ENCODE measurements around the gene SBNO2.

SBNO2 gene

GRCh38 chr19:1154731-1155351, 19.2 kb downstream of the SBNO2 start:
- DNase-seq: peak in 26 of 51 donors; percentile 7 to 76 (median 30)

- no peak for DNase-seq
Measured at GRCh38 chr19:1153891-1154730, 20.0 kb downstream of the SBNO2 start.

DNA sequence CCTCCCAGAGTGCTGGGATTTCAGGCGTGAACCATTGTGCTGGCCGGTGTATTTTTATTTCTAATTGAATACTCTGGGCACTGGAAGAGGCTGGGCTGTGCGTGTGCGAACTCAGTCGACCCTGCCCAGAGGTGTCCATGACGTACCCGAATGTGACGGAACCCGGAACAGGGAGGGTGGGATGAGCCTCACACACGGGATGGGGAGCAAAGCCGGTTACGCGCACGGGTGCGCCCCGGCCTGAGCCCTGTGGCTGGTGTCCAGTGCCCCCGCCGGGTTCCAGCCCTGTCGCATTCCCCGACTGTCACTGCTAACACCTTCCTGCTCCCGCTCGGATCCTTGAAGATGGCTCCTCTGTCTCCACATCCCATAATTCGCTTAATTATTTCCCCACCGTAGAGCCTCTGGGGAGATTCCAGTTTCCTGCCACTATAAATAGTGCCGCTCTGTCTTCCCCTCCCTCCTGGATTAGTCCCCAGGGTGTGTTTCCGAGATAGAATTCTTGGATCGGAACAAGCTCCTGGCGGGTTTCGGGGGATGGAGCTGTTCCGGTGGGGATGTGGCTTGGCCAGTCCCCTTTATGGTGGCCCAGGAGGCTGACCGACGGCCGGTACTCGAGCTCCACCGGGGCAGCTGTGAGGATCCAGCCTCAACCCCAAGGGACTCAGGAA, 22.0 kb downstream of the SBNO2 start:
- DNase-seq: no peak

GRCh38 chr19:1151037-1151724, 22.9 kb downstream of the SBNO2 start:
- no peak for DNase-seq

DNA sequence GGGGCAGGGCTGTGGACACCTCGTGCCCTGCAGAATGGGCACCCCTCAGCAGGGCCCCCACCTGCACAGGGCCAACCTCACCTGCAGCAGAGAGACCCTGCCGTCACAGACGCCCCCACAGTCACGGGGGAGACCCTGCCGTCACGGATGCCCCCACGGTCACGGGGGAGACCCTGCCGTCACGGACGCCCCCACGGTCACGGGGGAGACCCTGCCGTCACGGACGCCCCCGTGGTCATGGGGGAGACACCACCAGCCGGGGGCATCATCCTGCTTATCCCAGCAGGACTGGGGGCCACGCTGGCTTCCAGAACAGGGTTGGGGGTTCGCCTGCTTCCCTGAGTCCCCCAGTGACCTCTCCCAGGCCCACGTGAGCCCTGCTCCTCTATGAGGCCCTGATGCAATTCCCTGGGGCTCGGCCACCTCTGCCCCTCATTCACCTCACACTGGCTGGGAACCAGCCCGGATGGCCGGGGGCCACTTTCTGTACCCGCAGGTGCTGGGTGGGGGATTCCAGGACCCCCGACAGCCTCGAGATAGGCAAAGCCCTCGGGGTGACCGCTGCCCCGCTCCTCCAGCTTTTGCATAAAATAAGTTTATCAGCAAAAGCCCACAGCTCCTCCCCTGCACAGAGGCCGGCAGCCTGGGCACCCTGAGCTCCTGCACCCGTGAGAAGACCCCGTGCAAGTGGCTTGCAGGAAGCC, 23.6 kb downstream of the SBNO2 start:
- DNase-seq: no peak

DNA sequence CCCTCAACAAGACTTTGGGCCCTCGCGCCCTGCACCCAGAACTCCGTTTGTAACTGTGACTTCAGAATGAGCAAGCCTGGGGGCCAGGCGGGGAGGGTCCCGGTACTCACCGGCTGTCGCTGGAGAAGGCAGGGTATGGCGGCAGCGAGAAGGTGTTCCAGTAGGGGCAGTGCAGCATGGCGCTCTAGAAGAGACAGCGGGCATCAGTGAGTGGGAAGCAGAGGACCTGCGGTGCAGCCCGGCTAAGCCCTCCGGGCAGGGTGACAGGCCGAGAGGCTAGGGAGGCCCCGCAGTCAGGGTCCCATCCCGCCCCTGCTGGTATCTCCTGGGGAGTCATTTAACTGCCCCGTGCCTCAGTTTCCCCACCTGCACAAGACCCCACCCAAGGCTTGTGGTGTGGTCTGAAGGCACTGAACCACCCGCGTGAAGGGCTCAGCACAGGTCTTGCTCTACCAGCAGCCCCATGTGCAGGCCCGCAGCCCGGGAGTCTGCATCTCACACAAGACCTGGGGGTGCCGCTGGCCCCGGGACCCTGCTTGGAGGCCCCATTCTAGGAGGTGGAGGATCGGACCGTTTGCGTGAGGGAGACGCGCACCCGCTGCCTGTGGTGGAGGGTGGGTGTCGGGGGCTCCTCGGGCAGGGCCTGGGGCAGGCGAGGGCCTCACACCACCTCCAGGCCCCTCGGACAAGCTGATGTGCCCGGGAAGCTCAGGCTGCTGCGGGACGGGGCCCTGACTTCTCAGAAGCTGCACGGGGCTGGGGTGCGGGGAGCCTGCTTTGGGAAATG, 24.6 kb downstream of the SBNO2 start:
- no peak for DNase-seq

GRCh38 chr19:1147934-1148549, 26.0 kb downstream of the SBNO2 start:
- no peak for DNase-seq

DNA sequence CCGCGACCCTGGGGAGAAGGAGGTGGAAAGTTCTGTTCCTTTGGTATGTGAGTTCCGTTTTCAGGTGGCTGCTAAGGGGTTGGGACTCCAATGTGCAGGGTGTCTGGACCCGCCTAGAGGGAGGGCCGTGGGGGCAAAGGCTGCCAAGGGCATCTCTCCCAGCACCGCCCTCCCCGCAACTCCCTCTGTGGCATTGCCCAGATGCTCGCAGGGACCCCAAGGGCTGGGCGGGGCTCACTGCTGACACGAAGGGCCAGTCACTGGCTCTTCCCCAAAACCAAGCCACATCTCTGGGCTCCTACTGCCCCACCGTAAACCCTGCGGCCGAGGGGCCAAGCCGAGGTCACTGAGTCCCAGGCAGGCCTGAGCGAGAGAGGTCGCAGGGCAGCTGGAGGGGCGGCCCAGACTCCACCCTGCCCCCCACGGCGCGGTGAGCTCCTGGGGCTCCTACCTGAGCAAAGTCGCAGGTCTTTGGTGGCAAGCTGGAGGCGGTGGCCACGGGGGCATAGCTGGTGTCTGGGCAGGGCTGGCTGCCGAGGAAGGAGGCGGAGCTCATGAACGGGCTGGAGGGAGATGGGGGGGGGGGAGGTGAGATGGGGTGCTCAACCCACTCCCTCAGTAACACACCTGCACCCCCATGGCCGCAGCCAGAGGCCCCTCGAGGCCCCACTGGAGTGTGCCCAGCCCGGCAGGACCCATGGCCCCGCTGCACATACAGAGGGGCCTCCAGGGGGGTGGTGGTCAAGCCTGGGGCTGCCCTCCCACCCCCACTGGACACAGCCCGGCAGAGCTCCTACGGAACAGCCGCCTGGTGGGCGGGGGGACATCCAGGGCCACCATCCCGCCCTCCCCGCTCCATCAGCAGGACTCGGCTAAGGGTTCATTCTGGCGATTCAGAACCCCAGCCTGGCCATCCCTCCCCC, 26.9 kb downstream of the SBNO2 start:
- DNase-seq: no peak

DNA sequence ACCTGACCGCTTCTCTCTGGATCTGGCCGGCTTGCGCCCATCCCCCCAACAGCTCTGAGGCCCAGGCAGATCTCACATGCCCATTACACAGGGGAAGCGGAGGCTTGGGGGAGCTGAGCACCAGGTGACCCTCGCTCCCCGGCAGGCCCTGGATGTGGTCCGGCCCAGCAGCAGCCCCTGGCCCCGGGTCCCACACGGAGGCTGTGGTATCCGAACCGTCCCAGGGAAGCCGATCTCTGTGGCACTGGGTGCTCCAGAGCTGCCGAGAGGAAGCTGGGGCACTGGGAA, 27.7 kb downstream of the SBNO2 start:
- no peak for DNase-seq

DNA sequence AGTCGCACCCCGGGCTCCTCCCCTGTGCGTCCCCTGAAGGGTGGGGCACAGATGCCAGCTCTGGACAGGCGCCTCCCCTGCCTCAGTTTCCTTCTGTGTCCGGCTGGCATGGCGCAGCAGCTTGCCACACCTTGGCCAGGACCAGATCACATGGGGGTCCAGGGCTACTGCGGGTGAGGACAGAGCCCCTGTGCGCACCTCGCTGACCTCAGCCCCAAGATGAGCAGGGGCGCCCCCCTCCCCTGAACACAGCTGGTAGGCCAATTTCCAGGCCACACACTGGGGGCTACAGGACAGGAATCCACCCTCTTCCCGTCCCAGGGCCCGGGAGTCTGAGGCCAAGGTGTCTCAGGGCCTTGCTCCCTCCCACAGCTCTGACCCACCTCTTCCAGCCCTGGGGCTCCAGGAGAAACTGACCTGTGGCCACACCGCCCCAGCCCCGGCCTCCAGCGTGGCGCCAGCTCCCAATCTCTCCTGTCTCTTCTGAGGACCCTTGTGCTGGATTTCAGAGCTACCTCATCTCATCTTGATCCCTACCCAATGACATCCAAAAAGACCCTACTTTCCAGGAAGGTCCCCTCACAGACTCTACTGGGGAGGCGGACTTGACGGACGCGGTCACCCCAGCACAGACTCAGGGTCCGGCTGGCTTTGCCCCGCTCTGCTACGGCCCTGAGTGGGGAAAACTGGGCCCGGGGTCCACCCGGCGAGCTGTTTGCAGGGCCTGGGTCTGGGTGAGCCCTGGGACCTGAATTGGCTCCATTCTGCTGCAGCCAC, 28.2 kb downstream of the SBNO2 start:
- DNase-seq: no peak

GRCh38 chr19:1144741-1145140, 29.3 kb downstream of the SBNO2 start:
- DNase-seq: no peak

GRCh38 chr19:1143828-1144399, 30.2 kb downstream of the SBNO2 start:
- DNase-seq: no peak

GRCh38 chr19:1141944-1142343, 32.1 kb downstream of the SBNO2 start:
- DNase-seq: no peak

DNA sequence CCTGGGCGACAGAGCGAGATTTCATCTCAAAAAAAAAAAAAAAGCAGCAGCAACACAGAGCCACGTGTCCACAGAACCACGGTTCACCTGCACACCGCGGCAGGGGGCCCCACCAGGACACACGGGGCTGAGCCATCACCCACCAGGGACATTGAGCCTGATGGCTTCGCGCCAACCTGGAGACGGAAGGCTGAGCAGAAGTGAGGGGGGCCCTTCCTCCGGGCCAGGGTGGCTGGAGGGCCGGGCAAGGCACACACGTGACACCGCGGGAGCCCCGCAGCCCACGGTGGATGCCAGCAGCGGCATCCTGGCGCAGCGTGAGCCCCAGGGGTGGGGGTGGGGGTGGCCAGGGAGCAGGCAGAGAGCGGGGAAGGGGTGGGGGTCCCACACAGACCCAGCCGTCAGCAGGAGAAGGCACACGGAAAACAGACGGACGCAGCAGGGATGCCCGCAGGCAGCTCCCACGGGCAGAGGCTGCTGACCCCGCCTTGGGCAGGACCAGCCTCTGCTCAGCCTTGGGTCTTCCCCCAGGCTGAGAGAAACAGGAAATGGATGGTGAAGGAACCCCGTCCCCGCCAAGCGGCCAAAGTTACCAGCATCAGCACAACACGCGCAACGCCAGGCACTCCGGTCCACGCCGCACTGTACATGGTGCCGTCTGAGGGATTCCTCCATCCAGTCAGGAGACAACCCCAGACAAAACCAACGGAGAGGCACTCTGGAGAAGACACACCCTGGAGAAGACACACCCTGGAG, 33.6 kb downstream of the SBNO2 start:
- no peak for DNase-seq

GRCh38 chr19:1139126-1139525, 34.9 kb downstream of the SBNO2 start:
- DNase-seq: no peak

- DNase-seq: no peak
Measured at GRCh38 chr19:1138121-1138520, 35.9 kb downstream of the SBNO2 start.

Measured in hypothalamus (tissue), 51 donors.